Measurements from ENCODE around the gene BCO1.
A peak's percentile ranks its signal among the peaks of the same experiment; 100 is the strongest.

Gene BCO1

DNA sequence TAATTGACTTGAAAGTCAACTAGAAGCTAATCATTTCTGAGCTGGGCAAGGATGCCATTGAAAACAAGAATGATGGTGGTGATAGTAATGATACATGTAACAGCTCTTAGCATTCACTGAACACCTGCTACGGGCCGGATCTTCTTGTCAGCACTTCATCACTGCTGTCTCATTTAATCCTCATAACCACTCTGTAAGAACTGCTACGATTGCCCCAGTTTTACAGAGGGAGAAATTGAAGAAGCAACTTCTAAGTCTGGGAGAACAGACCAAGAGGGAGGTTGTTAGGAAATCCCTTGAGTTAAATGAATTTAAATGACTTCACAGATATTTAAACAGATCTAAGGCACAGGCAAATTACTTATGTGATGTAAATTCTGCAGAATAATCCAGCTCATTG is 69.3 kb downstream of the BCO1 start:
- no peak for DNase-seq
- TF ChIP-seq, protein P1, sequence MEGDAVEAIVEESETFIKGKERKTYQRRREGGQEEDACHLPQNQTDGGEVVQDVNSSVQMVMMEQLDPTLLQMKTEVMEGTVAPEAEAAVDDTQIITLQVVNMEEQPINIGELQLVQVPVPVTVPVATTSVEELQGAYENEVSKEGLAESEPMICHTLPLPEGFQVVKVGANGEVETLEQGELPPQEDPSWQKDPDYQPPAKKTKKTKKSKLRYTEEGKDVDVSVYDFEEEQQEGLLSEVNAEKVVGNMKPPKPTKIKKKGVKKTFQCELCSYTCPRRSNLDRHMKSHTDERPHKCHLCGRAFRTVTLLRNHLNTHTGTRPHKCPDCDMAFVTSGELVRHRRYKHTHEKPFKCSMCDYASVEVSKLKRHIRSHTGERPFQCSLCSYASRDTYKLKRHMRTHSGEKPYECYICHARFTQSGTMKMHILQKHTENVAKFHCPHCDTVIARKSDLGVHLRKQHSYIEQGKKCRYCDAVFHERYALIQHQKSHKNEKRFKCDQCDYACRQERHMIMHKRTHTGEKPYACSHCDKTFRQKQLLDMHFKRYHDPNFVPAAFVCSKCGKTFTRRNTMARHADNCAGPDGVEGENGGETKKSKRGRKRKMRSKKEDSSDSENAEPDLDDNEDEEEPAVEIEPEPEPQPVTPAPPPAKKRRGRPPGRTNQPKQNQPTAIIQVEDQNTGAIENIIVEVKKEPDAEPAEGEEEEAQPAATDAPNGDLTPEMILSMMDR (IDR thresholded peaks at IDR 0.05; ENCODE audit: low read depth, low read length, missing control alignments): no peak
- H3K27ac ChIP-seq: no peak overlapping the region
- H3K4me3 ChIP-seq (ENCODE audit: low read depth, low read length): no peak overlapping the region
- in situ Hi-C loops (cut with HindIII; ENCODE audit: low pct_ligation_motif_present, low sequenced_read_pairs): no loop called here
- no peaks in the 10 kb centered on the region for H3K36me3 ChIP-seq (replicated peaks)
- no peaks in the 10 kb centered on the region for H3K27me3 ChIP-seq (replicated peaks)

DNA sequence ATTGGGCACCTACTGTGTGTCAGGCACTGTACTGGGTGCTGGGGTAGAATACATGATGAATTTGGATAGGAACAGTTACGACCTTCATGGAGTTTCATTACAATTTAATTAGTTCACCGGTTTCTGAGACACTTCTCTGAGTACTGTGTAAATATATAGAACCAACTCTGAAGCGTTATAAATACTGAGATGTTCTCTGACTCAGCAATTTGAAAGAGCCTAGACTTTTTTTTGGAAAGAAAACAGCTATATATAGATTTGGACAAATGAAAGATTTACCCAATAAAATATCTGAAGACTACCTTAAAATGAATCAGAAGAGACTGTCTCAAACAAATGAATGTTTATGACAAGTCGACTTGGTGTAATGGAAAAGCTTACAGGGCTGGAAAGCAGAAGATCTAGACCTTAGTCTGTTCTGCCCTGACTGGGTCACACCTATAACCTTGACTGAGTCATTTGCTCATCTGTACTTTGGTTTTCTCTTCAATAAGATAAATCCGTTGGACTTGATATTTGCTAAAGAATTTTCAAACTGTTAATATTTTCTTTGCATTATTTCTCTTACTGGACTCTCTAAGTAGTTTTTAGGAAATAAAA is 71.7 kb downstream of the BCO1 start:
- Histone ChIP-seq H3K36me3 (replicated peaks) (no peaks in the 10 kb centered on the region), H3K4me3 (ENCODE audit: low read depth, low read length) (no peak overlapping the region), H3K27me3 (replicated peaks) (no peaks in the 10 kb centered on the region), H3K27ac (no peak overlapping the region)
- in situ Hi-C loops (cut with HindIII; ENCODE audit: low pct_ligation_motif_present, low sequenced_read_pairs): no loop called here
- TF ChIP-seq, protein P1 (IDR thresholded peaks at IDR 0.05; ENCODE audit: low read depth, low read length, missing control alignments): no peak
- DNase-seq: no peak

DNA sequence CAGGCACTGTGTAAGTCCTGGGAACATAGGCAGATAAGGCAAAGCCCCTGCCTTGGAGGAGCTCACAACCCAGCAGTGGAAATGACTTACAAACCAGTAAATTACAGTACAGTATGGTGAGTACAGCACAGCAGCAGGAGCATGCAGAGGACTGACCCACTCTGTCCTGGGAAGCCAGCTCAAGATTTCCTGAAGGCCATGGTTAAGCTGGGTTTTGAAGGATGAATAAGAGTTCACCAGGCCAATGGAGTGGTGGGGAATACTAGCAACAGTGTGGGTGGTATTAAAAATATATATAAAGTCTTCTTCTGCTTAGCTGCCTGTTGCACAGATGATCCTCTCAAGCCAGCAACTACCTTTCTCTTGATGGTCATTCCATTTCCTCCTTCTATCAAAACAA is 73.3 kb downstream of the BCO1 start:
- Histone ChIP-seq H3K27me3 (replicated peaks) (no peaks in the 10 kb centered on the region), H3K4me3 (ENCODE audit: low read depth, low read length) (no peak overlapping the region), H3K36me3 (replicated peaks) (no peaks in the 10 kb centered on the region), H3K27ac (no peak overlapping the region)
- no peak for DNase-seq
- in situ Hi-C loops (cut with HindIII; ENCODE audit: low pct_ligation_motif_present, low sequenced_read_pairs): no loop called here
- TF ChIP-seq, protein P1 (IDR thresholded peaks at IDR 0.05; ENCODE audit: low read depth, low read length, missing control alignments): no peak

DNA sequence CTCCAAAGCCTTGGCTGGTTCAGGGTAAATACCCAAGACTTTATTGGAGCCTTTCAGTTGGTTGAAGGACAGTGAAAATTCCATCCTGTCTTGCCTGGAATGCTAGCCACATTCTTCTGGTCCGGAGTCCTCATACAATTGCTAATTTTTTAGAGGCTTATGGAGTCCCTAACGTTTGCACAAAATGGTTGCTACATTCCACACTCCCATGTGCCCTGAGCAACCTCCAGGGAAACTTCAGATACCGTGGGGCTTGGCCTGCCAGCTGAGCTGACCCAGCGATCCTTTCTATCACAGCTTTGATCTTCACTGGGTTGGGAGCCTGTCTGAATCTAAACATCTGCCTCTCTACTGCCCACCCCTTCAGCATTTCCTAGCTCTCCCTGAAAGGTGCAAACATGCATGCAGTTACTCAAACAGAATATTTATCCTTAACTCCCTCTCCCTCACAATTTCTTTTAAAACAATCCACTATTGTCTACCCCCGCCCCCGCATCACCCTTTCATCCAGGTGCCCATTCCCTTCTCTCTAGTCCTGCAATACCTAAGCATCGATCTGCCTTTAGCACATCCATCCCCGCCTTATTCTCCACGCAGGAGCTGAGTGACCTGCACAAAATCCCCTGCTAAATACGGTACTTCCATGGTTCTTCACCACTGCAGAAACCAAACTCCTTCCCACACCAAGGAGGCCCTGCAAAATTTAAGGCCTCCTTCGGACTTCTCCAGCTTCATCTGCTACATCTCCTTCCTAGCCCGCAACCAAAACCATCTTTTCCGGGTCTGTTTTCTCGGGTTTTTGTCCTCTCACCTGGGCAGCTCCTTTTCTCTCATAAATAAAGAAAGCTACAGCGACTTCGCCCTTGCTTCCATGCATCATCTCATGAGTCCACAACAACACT is 75.5 kb downstream of the BCO1 start:
- H3K27ac ChIP-seq: peak overlapping the region; percentile 74
- H3K4me3 ChIP-seq (ENCODE audit: low read depth, low read length): peak overlapping the region; percentile 90
- no peaks in the 10 kb centered on the region for H3K36me3 ChIP-seq (replicated peaks)
- DNase-seq: no peak
- TF ChIP-seq, protein P1 (IDR thresholded peaks at IDR 0.05; ENCODE audit: low read depth, low read length, missing control alignments): no peak
- in situ Hi-C loops (cut with HindIII; ENCODE audit: low pct_ligation_motif_present, low sequenced_read_pairs): no loop called here
- H3K27me3 ChIP-seq (replicated peaks): no peaks in the 10 kb centered on the region

DNA sequence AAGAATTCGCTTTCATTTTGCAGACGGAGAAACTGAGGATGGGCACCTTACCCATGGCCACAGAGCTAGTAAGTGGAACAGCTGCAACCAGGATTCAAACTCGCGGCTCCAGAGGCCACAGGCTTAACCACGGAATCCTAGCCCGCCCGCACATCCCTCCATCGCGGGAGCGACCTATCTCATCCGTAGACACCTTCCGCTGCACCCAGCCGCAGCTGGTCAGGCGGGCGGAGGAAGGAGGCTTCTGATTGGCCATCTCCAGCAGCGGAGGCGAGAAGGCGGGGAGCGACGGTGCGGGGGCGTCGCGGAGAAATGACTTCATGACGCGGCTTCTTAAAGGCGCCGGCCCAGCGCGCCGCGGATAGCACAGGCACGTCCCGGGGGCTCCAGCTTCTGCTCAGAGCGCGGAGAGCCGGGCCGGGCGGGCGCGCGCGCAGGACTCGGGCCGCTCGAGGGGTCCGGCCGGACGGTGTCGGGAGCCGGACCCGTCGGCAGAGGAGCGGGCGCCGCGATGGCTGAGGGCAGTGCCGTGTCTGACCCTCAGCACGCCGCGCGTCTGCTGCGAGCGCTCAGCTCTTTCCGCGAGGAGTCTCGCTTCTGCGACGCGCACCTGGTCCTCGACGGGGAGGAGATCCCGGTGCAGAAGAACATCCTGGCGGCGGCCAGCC is 76.2 kb downstream of the BCO1 start, which contains the start of gene GAN:
Gene GAN (plus strand): TSS at position 360 of the 668 bp plus-strand sequence. CDS start 152 bp downstream, at position 512.
- H3K27ac ChIP-seq: peak within 1 kb of the TSS; percentile 74
- DNase-seq: peak; percentile 96
- peak within 1 kb of the TSS; percentile 90 for H3K4me3 ChIP-seq (ENCODE audit: low read depth, low read length)
- TF ChIP-seq, protein P1 (IDR thresholded peaks at IDR 0.05; ENCODE audit: low read depth, low read length, missing control alignments): no peak
- no peaks in the 10 kb centered on the region for H3K36me3 ChIP-seq (replicated peaks)
- no peaks in the 10 kb centered on the region for H3K27me3 ChIP-seq (replicated peaks)
- in situ Hi-C loops (cut with HindIII; ENCODE audit: low pct_ligation_motif_present, low sequenced_read_pairs): no loop called here
